A673 (cell line): ENCODE results near the gene DNAJC6. TPM values are rescaled to one million over a fixed set of nuclear protein-coding genes. Genes with fewer than 3 reads are reported as not detected.

ENCODE experiments used
- BruUV-seq: library from RNA; stranded (reverse); fragments of 400-500 nt; replicated peaks from 2 replicates; lab custom pipeline; 2021; lab: Mats Ljungman, UMichigan
- CTCF ChIA-PET: fragments of 300-600 bp; sonication (Branson Sonifier 250); formaldehyde crosslinking; loops from one replicate; lab custom pipeline; 2022; ENCODE audit warnings: antibody characterized with exemption; lab: Charles Lee
- POLR2A ChIA-PET: fragments of 300-600 bp; sonication (Branson Sonifier 250); formaldehyde crosslinking; loops from one replicate; lab custom pipeline; 2022; ENCODE audit warnings: antibody characterized with exemption; ENCODE audit not compliant: low non-redundant PET; lab: Charles Lee
- DNase-seq: peaks from one replicate; pipeline ENCODE4 v3.0.0-alpha.2; 2015; ENCODE audit warnings: low spot score
- H3K27ac ChIP-seq: fragments of 200-600 bp; sonication (generic); 2 replicates; pipeline ENCODE4 v1.5.1; 2016; ENCODE audit warnings: mixed run types, low read depth, mild to moderate bottlenecking, mixed read lengths, antibody characterized with exemption, low read length; ENCODE audit not compliant: poor library complexity, severe bottlenecking
- H3K27me3 ChIP-seq: fragments of 200-600 bp; sonication (generic); replicated peaks from 2 replicates; pipeline ENCODE4 v1.6.1; 2017; ENCODE audit warnings: mixed run types, low read depth, mild to moderate bottlenecking, mixed read lengths, antibody characterized with exemption, low read length; ENCODE audit not compliant: insufficient read depth, poor library complexity
- H3K36me3 ChIP-seq: fragments of 200-600 bp; sonication (generic); 2 replicates; pipeline ENCODE4 v1.6.1; 2016; ENCODE audit warnings: mixed run types, mild to moderate bottlenecking, mixed read lengths, antibody characterized with exemption, low read length; ENCODE audit not compliant: insufficient read depth, poor library complexity, severe bottlenecking
- H3K4me1 ChIP-seq: fragments of 200-600 bp; sonication (generic); 2 replicates; pipeline ENCODE4 v1.6.1; 2017; ENCODE audit warnings: mixed run types, mild to moderate bottlenecking, mixed read lengths, antibody characterized with exemption, low read length; ENCODE audit not compliant: insufficient read depth, poor library complexity, severe bottlenecking
- H3K4me3 ChIP-seq: fragments of 200-600 bp; sonication (generic); 2 replicates; pipeline ENCODE4 v1.5.1; 2016; ENCODE audit warnings: low read depth, mixed run types, mild to moderate bottlenecking, mixed read lengths, low read length; ENCODE audit not compliant: poor library complexity, severe bottlenecking
- H3K9me3 ChIP-seq: fragments of 200-600 bp; sonication (generic); 2 replicates; pipeline ENCODE4 v1.6.1; 2016; ENCODE audit warnings: mixed run types, low read depth, mild to moderate bottlenecking, mixed read lengths, antibody characterized with exemption, low read length; ENCODE audit not compliant: poor library complexity, severe bottlenecking
- EZH2 ChIP-seq: fragments of 200-600 bp; sonication (generic); IDR thresholded peaks from 2 replicates; pipeline ENCODE4 v1.6.1; 2017; ENCODE audit warnings: borderline replicate concordance, low read depth, mild to moderate bottlenecking, mixed read lengths, antibody characterized with exemption, low read length; ENCODE audit not compliant: poor library complexity, severe bottlenecking
- intact Hi-C: fragments of 100-400 bp; cut with micrococcal nuclease; formaldehyde crosslinking; loops from one replicate; pipeline ENCODE4 v1.10.0; 2022; ENCODE audit not compliant: unreplicated experiment
- total RNA-seq: library from RNA; stranded (reverse); gene quantifications from 2 replicates; pipeline ENCODE4 v1.2.3, GENCODE V29; 2021
- TF ChIP-seq, protein P1 (sequence below): fragments of 300-800, 200-600 bp; sonication (generic); conservative IDR thresholded peaks from 2 replicates; pipeline ENCODE4 v1.5.1; 2017; ENCODE audit warnings: low read depth, mild to moderate bottlenecking, antibody characterized with exemption, low read length, moderate library complexity, mixed read lengths

The DNAJC6 gene
- total RNA-seq, 1 experiment from 2014 or later: 1.1 TPM

DNA sequence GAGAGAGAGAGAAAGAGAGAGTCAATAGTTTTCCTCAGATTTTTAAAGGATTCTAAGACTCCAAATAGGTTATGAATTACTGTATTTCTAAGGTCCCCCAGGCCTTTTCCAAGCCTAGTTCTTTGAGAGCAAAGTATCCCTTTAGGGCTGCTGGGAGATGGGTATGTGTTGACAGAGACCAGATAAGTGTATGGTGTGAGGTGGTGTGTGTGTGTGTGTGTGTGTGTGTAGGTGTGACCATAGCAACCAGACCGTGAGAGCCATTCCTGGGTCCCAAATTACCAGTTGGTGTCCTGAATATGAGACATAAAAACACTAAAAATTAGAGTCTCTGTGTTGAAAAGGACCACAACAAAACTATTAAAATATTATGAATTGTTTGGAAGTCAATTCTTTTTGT, 41.7 kb upstream of the DNAJC6 start:
- POLR2A ChIA-PET: no interaction called here
- BruUV-seq: no TSS peak
- no peak for DNase-seq
- H3K27me3 ChIP-seq: peaks cover 21% of the 10 kb centered on the region
- peaks cover 14% of the 10 kb centered on the region for H3K4me1 ChIP-seq
- intact Hi-C loops: no loop called here
- TF ChIP-seq EZH2: no peak
- TF ChIP-seq, protein P1, sequence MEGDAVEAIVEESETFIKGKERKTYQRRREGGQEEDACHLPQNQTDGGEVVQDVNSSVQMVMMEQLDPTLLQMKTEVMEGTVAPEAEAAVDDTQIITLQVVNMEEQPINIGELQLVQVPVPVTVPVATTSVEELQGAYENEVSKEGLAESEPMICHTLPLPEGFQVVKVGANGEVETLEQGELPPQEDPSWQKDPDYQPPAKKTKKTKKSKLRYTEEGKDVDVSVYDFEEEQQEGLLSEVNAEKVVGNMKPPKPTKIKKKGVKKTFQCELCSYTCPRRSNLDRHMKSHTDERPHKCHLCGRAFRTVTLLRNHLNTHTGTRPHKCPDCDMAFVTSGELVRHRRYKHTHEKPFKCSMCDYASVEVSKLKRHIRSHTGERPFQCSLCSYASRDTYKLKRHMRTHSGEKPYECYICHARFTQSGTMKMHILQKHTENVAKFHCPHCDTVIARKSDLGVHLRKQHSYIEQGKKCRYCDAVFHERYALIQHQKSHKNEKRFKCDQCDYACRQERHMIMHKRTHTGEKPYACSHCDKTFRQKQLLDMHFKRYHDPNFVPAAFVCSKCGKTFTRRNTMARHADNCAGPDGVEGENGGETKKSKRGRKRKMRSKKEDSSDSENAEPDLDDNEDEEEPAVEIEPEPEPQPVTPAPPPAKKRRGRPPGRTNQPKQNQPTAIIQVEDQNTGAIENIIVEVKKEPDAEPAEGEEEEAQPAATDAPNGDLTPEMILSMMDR: no peak
- H3K27ac ChIP-seq: no peak overlapping the region
- CTCF ChIA-PET: interaction anchor here (0.6 kb wide), 1 partner anchor 170 kb away, joined by 9 read pairs; no protein-coding TSS in a partner anchor
- no peaks in the 10 kb centered on the region for H3K9me3 ChIP-seq
- no peaks in the 10 kb centered on the region for H3K36me3 ChIP-seq
- no peak overlapping the region for H3K4me3 ChIP-seq

DNA sequence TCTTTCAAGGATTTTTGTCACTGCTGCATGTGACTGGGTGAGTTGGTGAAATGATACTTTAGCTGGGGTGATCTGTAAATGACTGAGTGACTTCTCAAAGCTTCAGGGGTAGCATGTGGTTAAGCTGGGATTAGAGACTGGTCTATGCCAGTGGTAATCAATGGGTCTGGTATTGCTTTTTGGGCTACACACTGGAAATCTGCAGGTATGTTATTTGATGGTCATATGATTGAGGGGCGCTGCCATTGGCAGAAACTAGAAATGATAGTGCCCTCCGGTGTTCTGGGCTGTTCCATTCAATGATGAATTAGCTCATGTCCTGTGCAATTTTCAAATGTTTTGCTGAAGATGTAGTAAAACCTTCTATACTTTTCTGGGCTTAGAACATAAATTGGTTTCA, 39.7 kb upstream of the DNAJC6 start:
- H3K36me3 ChIP-seq: no peaks in the 10 kb centered on the region
- no peaks in the 10 kb centered on the region for H3K9me3 ChIP-seq
- H3K4me3 ChIP-seq: no peak overlapping the region
- intact Hi-C loops: no loop called here
- peaks cover 13% of the 10 kb centered on the region for H3K4me1 ChIP-seq
- CTCF ChIA-PET: interaction anchor here (0.6 kb wide), 1 partner anchor 209 kb away, joined by 3 read pairs; no protein-coding TSS in a partner anchor
- no peak overlapping the region for H3K27ac ChIP-seq
- BruUV-seq: no TSS peak
- peaks cover 14% of the 10 kb centered on the region for H3K27me3 ChIP-seq
- POLR2A ChIA-PET: interaction anchor here (0.7 kb wide), 1 partner anchor 508 kb away, joined by 3 read pairs; no protein-coding TSS in a partner anchor
- no peak for TF ChIP-seq EZH2
- TF ChIP-seq, protein P1: no peak
- DNase-seq: no peak

DNA sequence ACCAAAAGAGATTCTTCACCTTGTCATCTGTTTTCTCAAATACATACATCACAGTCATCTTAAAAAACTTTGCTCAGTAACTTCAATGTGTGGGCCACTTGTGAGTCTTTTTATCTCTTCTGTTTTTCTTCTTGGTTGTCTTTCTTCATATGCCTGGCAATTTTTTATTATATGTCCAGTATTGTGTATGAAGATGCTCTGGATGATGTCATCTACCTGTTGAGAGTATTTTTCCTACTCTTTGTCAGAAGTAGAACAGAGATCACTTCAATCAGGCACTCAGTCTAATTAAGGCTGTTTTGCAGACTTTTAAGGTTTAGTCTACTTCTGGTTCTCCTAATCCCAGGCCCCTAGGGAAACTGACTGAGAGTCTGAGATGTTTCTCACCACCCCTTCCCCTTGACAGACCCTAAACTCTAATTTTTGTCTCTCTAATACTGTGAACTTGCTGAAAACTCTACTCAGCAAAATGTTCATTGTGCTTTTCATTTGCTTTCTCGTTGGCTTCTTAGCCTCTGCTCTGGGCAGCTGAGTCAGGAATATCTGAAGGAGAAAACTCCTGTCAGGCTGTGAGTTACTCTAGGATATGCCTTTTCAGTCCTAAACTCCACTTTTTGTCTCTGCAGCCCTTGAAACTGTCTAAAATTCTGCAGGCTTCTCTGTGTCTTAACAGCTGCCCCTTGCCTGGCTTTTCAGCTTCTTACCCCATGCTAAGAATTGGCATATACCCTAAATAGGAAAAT, 33.0 kb upstream of the DNAJC6 start:
- TF ChIP-seq, protein P1: no peak
- no peak for TF ChIP-seq EZH2
- CTCF ChIA-PET: no interaction called here
- no peaks in the 10 kb centered on the region for H3K9me3 ChIP-seq

More for the DNA sequence above, 33.0 kb upstream of the DNAJC6 start:
- Histone ChIP-seq H3K27ac (no peak overlapping the region), H3K27me3 (no peaks in the 10 kb centered on the region), H3K4me1 (peaks cover 6% of the 10 kb centered on the region), H3K36me3 (no peaks in the 10 kb centered on the region), H3K4me3 (no peak overlapping the region)
- intact Hi-C loops: no loop called here
- no TSS peak for BruUV-seq
- DNase-seq: no peak
- POLR2A ChIA-PET: no interaction called here
